ENCODE results near the gene GREM2.

Gene GREM2

GRCh38 chr1:240496941-240497340, 115.0 kb downstream of the GREM2 start:
- no peak for DNase-seq

GRCh38 chr1:240496356-240496755, 115.6 kb downstream of the GREM2 start:
- DNase-seq = no peak

GRCh38 chr1:240495601-240496000, 116.4 kb downstream of the GREM2 start:
- DNase-seq = no peak

- DNase-seq = peak; percentile 81
Measured at GRCh38 chr1:240492832-240493440, 119.0 kb downstream of the GREM2 start.

- no peak for DNase-seq
Measured at GRCh38 chr1:240491796-240492195, 120.2 kb downstream of the GREM2 start.

GRCh38 chr1:240491156-240491555, 120.8 kb downstream of the GREM2 start:
- no peak for DNase-seq

GRCh38 chr1:240487493-240487892, 124.5 kb downstream of the GREM2 start:
- no peak for DNase-seq

- DNase-seq = no peak
Measured at GRCh38 chr1:240486611-240487010, 125.3 kb downstream of the GREM2 start.

- peak; percentile 50 for DNase-seq
Measured at GRCh38 chr1:240484804-240485443, 127.0 kb downstream of the GREM2 start.

- no peak for DNase-seq
Measured at GRCh38 chr1:240478536-240478935, 133.4 kb downstream of the GREM2 start.

- no peak for DNase-seq
Measured at GRCh38 chr1:240475832-240476231, 136.1 kb downstream of the GREM2 start.

GRCh38 chr1:240474133-240474614, 137.8 kb downstream of the GREM2 start:
- DNase-seq = no peak

GRCh38 chr1:240468656-240469055, 143.3 kb downstream of the GREM2 start:
- no peak for DNase-seq

GRCh38 chr1:240467895-240468294, 144.1 kb downstream of the GREM2 start:
- DNase-seq = no peak

GRCh38 chr1:240466509-240466908, 145.4 kb downstream of the GREM2 start:
- no peak for DNase-seq

GRCh38 chr1:240465531-240465940, 146.4 kb downstream of the GREM2 start:
- DNase-seq = no peak

GRCh38 chr1:240464099-240464498, 147.9 kb downstream of the GREM2 start:
- no peak for DNase-seq

GRCh38 chr1:240462766-240463395, 149.1 kb downstream of the GREM2 start:
- peak; percentile 93 for DNase-seq

GRCh38 chr1:240462277-240462676, 149.7 kb downstream of the GREM2 start:
- no peak for DNase-seq

GRCh38 chr1:240457203-240457602, 154.8 kb downstream of the GREM2 start:
- no peak for DNase-seq

GRCh38 chr1:240455228-240455821, 156.6 kb downstream of the GREM2 start:
- peak; percentile 73 for DNase-seq

GRCh38 chr1:240445369-240445768, 166.6 kb downstream of the GREM2 start:
- DNase-seq = no peak

- DNase-seq = no peak
Measured at GRCh38 chr1:240441669-240442068, 170.3 kb downstream of the GREM2 start.
